ENCODE measurements around the gene SRRM2.

The SRRM2 gene

DNA sequence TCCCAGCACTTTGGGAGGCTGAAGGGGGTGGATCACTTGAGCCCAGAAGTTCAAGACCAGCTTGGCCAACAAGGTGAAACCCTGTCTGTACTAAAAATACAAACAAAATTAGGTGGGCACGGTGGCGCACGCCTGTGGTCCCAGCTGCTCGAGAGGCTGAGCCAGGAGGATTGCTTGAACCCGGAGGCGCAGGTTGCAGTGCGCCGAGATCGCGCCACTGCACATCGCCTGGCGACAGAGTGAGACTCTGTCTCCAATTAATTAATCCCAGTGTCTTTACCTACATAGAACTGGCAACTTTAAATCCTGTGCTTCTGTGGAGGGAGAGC, 26.2 kb downstream of the SRRM2 start:
- no peak for DNase-seq

DNA sequence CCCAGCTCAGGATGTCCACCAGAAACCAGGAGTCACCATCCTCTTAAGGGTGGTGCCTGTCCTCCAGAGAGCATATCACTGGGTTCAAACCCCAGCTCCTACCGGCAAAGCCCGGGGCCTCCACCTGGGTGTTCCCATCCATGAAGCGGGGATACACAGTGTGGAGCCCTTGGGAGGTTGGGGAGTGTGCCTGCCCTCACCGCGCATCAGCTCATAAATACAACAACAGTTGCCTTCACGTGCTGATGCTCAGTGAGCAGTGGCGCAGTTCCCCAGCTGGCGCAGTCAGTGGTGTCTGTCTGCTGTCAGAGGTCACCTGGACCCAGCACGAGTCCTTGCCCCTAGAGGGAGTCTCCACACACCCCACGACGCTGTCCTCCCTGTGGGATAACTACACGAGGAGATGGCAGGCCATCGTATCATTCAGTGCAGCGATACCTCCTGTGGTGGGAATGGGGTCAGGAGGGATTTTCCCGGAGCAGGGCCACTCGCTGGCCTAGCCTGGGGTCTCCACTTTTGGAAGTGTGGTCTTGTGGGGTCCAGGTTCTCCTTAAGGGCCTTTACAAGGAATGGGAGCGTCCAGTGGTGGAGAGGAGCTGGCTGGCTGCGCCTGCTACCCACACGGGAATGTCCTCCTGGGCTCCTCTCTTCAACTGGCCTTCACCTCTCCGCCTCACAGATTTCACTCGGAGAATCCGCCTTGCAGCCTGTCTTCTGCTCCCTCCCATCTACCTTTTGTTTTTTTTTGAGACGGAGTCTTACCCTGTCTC, 26.9 kb downstream of the SRRM2 start:
- DNase-seq: no peak

DNA sequence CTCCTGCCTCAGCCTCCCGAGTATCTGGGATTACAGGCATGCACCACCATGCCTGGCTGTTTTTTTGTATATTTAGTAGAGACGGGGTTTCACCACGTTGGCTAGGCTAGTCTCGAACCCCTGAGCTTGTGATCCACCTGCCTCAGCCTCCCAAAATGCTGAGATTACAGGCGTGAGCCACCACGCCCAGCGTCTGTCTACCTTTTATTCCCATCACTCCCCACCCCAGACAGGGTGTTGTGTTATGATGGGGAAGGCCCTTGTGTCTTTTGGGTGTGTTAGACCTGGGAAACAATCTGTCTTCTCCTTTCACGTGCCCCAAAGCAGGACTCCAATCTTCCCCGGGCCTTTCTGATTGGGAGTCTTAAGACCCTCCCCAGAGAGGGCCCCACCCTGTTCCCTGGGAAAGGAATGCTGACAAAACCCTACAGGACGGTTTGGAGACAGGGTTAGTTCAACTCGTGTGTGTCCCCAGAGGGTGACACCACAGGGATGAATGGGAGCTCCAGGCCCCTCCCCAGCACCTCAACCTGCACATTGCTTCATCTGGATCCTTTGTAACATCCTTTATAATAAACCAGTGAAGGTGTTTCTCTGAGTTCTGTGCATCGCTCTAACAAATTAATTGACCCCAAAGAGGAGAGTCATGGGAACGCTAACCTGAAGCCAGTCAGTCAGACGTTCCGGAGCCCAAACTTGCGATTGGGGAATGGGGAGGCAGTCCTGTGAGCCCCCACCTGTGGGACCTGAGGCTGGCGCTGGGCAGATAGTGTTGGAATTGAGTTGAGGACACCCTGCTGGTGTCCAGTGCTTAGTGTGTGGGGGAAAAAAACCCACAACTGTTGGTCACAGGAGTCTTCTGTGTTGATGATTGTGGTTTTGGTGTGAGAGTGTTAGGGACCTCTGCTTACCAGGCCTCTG, 27.8 kb downstream of the SRRM2 start:
- DNase-seq: no peak

DNA sequence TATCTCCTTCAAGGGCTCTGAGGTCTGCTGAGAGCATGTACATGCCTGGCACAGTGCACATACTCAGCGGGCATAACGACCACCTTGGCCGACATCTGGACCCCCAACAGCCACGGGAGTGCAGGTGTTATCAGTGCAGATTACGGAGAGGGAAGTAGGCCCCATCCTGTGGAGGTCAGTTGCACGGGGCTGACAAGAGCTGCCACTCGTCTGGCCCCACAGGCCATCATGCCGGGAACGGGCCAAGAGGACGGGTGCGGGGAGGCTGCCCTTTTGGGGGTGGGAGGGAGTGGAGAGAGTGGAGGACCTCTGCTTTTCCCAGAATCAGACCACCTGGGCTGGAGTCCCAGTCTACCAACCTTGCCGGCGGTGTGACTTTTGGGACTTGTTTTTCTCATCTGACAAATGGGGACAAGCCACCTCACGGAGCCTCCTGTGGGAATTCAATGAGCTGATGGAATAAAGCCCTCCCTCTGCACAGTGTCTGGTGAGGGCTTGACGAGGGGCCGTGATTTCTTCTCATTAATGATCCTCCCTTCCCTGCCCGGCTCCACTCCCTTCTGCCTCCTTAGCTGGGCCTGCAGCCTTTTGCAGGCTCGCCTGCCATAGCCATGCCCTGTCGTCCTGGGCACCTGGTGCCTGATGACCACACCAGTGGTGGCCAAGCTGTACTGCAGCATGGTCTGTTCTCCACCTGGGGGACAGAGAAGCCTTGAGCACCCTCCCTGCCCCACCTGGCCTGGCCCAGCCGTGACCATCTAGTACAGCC, 30.3 kb downstream of the SRRM2 start:
- DNase-seq: no peak

DNA sequence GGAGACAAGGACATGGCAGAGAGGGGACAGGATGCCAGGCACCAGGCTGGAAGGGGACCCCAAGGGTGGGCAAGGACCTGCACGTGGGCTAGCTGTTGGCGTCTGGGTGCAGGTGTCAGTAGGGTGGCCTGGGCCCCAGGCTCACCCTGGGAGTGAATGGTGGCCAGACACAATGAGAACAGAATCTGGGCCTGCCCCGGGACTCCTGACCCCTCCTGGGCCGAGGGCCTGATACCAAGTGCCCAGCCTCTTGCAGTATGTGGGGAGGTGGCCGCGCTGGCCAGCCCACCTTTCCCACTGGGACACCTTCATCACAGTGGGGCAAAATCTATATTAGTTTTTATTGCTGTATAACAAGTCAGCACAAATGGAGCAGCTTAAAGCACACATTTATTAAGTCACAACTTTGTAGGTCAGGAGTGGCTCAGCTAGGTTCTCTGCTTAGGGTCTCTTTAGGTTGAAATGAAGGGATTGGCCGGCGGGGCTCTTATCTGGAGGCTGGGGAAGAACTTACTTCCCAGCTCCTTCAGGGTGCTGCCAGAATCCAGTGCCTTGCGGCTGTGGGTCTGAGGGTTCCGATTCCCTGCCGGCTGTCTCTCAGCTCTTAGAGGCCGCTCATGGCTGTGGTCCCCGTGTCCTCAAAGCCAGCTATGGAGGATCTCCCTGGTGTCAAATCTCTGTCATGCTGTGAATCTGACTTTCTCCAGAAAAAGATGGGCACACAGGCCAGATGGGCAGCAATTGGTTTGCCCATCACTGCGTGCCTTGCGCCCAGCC, 31.3 kb downstream of the SRRM2 start:
- no peak for DNase-seq

DNA sequence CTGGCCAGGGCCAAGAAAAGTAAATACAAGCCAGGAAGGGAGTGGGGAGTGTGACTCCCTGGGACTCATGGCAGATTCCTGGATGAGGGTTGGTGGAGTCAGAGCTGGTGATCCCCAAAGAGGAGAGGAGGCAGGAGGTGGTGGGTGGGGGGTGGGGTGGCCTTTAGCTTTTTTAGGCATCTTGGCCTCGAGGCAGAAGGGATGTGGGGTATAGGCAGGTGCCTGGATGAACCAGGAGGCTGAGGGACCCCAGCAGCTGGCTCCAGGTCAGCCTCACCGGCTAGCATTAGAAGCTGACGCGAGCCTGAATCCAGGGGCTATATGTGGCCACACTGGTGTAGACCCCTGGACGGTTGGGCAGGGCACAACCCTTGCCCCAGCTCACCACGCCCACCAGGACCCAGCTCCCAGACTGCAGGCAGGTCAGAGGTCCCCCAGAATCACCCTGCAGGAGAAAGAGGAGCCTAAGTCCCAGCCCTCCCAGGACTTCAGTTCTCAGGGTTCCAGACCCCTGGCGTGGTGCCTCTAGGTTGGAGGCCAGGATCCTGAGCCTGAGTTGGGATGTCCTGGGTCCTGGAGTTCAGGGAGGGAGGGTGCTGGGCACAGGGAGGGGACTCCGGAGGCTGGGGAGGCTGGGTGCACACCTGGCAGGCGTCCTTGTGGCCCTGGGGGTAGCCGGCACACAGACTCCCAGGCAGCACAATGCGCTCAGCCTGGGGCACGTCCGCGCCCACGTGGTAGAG, 32.1 kb downstream of the SRRM2 start:
- no peak for DNase-seq

DNA sequence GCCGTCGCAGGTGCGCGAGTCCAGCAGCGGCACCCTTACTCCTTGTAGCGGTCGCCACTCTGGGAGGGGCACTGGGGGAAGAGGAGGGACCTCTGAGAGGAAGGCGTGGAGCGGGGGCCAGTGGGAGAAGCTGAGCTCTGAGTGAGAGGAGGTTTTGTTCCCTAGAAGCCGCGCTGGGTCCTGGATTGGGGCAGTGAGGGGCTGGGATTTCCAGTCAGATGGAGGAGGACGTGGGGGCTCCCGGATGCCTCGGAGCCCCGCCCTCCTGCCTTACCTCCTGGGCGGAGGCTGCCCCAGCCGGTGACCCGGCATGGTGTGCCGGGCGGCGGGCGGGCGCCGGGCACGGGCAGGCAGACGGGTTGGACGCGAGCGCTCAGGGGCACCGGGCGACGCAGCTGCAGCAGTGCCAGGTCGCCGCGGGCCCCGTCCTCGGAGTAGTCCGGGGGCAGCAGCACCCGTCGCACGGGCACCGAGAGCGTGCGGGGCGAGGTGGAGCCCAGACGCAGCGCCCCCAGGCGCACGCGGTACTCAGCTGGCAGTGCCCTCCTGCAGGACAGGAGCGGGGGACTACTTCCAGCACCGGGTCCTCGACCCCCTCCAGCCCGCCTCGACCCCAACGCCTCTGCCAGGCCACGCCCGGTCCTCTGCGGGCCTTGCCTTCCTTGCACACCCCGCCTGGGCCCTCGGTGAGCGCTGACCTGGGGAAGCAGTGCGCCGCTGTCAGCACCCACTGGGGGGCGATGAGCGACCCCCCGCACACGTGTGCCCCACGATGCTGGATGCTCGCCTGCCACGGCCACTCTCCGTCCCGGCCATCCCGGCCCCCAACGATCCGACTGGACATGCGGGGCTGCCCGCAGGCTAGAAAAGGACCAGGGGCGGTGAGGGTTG, 32.9 kb downstream of the SRRM2 start:
- peak; percentile 52 for DNase-seq

DNA sequence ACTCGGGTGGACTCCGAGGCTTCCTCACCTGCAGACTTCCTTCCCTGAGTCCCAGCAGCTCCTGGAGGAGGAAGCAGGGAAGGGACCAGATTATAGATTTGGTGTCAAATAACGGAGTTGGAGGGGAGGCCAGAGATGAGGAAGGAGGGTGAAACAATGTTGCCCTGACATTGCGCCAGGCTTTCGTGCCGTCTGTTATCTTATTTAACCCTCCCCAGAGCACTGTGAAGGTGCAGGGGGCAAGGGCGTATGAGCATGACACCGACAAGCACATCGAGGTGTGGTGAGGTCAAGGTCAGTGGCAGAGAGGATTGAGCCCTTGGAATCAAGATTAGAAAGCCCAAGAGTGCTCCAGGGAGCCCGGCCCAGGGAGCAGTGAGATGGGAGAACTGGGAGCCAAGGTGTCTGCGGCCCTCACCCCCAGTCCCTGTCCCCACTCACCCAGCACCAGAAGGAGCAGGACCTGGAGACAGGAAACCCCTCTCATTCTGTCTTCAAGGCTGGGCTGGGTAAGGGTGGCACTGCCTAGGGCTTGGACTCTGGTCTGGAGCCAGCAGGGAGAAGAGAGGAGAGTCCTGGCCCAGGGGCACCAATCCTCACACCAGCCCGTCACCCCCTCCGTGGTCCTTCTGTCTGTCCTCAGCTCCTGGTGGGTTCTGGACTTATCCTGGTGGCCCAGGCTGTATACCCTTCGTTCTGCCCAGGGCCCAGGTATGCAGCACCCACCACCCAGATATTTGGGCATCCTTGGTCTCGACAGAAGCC, 33.8 kb downstream of the SRRM2 start:
- DNase-seq: no peak

DNA sequence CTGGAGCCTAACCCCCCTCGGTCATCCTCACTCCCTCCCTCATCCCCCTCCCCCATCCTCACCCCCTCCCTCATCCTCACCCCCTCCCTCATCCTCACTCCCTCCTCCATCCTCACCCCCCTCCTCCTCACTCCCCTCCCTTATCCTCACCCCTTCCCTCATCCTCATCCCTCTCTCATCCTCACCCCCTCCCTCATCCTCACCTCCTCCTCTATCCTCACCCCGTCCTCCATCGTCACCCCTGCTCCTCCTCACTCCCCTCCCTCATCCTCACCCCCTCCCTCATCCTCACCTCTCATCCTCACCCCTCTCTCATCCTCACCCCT, 34.4 kb downstream of the SRRM2 start:
- DNase-seq: no peak

DNA sequence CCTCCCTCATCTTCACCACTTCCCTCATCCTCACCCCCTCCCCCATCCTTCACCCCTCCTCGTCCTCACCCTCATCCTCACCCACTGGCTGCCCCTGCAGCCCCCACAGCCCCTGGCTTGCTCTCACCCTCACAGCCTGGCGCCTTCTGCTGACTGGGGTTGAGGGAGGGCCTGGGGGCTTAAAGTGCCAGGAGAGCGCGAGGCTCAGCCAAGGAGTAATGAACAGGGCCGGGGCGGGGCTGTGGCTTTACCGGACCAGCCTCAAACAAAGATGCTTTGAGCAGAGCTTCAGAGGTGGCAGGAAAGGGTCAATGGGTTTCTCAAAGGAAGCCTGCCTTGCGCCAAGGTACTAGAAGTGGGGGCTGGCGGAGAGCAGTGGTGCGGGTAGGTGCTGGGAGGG, 35.0 kb downstream of the SRRM2 start, which contains the start of gene PRSS33:
Gene PRSS33 (minus strand): TSS at position 155 of the 400 bp plus-strand sequence. CDS start 1,013 bp downstream, outside the sequence.
- no peak for DNase-seq

DNA sequence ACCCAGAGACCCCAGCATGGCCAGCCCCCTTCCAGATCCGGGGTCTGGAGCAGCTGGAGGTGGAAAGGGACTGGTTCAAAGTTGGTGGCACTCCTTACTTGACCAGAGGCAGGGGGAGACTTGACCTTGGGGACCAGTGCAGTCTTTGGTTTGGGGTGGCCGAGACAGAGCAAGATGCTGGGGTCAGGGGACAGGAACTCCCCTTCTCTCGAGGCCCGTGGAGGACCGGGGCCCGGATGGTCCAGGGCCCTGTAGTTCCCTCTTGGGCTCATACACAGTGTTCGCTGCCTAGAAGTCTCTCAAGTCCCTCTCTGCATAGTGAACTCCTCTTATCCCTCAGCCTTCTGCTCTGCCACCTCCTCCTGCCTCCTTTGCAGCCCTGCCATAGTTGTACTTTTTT, 35.5 kb downstream of the SRRM2 start:
- no peak for DNase-seq

DNA sequence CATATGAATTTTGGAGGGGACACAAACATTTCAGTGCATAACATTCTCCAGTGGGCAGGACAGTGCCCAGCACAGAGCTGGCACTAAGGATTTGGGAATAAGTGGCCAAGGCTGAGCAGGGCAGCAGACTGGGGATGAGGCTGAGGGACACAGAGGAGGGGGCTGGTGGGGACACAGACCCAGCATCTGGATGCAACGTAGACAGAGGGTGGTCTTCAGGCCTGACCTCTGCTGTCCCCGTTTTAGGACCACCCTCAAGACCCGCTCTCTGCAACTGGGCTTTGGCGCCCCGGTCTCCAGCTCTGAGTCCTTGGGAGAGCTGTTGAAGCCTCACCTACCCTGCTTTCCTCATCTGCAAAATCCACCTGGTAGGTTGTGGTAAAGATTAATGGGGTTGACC, 38.2 kb downstream of the SRRM2 start:
- DNase-seq: no peak

DNA sequence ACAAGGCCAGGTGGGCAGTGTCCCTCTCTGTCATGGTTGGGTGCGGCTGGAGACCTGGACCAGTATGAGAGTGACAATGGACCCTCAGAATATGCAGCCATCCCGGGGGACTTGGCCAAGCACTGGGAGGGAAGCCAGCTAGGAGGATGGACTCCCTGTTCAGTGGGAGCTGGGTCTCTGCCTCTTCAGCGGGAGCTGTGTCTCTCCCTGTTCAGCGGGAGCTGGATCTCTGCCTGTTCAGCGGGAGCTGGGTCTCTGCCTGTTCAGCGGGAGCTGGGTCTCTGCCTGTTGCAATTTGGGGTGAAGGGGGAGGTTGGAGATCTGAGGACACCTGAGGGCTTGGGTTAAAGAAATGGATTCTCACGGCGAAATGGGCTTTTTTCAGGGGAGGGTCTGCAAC, 38.7 kb downstream of the SRRM2 start:
- no peak for DNase-seq

DNA sequence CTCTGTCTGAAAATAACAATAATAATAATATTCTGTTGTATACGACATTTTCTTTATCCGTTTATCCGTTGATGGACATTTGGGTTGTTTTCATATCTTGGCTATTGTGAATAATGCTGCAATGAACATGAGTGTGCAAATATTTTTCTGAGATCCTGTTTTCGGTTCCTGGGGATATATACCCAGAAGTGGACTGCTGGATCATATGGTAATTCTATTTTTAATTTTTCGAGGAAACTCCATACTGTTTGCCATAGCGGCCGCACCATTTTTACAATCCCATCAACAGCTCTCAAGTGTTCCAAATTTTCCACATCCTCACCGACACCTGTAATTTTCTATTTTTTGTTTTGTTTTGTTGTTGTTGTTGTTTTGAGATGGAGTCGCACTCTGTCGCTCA, 40.5 kb downstream of the SRRM2 start:
- DNase-seq: no peak

DNA sequence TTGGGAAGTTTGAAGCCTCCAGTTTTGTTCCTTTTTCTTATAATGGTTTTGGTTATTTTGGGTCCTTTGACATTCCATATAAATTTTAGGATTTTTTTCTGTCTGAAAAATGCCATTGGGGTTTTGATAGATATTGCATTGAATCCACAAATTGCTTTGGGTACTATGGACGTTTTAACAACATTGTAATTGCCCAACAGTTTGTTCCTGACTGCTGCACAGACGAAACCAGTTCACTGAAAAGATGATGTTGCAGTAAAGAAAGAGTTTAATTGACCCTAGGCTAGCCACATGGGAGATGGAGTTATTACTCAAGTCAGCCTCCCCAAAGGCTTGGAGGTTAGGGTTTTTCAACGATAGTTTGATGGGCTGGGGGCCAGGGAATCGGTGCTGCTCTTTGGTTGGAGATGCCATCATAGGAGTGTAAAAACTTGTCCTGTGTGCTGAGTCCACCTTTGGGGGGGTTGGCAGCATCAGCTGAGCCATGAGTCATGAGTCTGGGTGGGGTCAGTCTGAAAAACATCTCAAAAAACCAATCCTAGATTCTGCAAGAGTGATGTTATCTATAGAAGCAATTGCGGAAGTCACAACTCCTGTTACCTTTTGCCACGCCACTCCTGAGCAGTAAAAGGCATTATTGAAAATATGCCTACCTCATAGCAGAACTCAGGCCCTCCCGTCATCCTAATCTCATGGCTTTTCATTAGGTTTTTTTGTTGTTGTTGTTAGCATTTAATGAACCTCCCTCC, 43.1 kb downstream of the SRRM2 start:
- no peak for DNase-seq

DNA sequence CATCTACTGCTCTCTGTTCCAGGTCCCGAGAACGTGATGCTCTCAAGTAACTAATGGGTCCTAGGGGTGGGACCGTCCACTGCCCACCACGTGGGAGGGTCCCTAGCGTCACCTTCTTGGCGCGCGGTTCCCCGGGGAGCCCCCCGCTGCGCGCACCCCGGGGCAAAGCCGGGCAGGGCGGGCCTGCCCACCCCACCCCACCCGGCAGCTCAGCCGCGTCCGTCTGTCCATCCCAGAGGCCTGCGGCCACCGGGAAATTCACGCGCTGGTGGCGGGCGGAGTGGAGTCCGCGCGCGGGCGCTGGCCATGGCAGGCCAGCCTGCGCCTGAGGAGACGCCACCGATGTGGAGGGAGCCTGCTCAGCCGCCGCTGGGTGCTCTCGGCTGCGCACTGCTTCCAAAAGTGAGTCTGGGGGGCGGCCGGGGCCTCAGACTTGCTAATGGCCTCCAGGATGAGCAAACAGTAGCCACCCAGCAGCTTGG, 46.3 kb downstream of the SRRM2 start:
- DNase-seq: no peak

DNA sequence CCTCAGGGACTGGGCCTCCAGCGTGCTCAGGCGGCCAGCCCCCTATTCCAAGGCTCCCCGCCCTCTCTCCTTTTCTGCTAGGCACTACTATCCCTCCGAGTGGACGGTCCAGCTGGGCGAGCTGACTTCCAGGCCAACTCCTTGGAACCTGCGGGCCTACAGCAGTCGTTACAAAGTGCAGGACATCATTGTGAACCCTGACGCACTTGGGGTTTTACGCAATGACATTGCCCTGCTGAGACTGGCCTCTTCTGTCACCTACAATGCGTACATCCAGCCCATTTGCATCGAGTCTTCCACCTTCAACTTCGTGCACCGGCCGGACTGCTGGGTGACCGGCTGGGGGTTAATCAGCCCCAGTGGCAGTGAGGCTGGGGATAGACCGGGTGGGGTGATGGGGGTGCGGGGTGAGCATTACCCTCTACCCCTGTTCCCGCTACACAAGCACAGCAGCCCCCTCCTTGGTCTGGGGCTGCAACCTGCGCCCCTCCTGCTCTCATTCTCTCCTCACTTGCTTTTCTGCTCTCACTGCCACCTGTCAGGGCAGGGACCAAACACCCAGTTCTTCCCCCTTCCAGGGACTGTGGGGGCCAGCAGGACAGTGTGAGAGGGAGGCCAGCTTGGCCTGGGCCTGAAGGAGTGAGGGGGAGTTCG, 46.9 kb downstream of the SRRM2 start:
- DNase-seq: no peak

DNA sequence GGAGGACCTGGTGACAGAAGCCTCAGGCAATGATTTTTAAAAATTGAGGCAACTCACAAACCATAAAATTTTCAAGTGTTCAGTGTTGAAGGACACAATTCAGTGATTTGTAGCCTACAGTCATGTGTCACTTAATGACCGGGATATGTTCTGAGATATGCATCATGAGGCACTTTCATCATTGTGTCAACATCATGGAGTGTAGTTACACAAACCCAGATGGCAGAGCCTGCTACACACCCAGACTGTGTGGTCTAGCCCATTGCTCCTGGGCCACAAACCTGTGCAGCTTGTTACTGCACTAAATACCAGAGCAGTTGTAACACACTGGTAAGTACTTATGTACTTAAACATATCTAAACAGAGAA, 47.4 kb downstream of the SRRM2 start:
- DNase-seq: no peak
